Thoracic aorta (tissue), 2 donors: ENCODE measurements around the gene PHETA1. TPM values are rescaled to one million over a fixed set of nuclear protein-coding genes. Genes with fewer than 3 reads are reported as not detected.

Experiments
- ATAC-seq: fragments of 150-250 bp; one replicate; pipeline ENCODE4 v1.8.0; 2017; ENCODE audit warnings: low read depth; ENCODE audit not compliant: insufficient number of reproducible peaks, low FRiP score
- DNase-seq: peaks from one replicate; pipeline ENCODE4 v3.0.0-alpha.2; 2020; ENCODE audit warnings: low spot score
- H3K27ac ChIP-seq, 2 donors: fragments of 200-600 bp; sonication (generic); 1 replicate in 1 of 2; 2 replicates in 1 of 2; pipeline ENCODE4 v1.5.1; 2016; ENCODE audit warnings: mild to moderate bottlenecking in 2 of 2, moderate library complexity in 2 of 2
- H3K27me3 ChIP-seq: fragments of 200-600 bp; sonication (generic); replicated peaks from 2 replicates; pipeline ENCODE4 v1.6.0; 2016; ENCODE audit warnings: mild to moderate bottlenecking; ENCODE audit not compliant: insufficient read depth
- H3K36me3 ChIP-seq: fragments of 200-600 bp; sonication (generic); one replicate; pipeline ENCODE4 v1.5.1; 2016
- H3K4me1 ChIP-seq, 2 donors: fragments of 200-600 bp; sonication (generic); 1 replicate in 1 of 2; 2 replicates in 1 of 2; pipeline versions ENCODE4 v1.5.1 to v1.6.0; 2016; ENCODE audit warnings: low read depth in 2 of 2, mild to moderate bottlenecking in 1 of 2; ENCODE audit not compliant: control insufficient read depth in 1 of 2
- H3K4me3 ChIP-seq: fragments of 200-600 bp; sonication (generic); 2 replicates; pipeline ENCODE4 v1.5.1; 2016; ENCODE audit warnings: mild to moderate bottlenecking
- H3K9me3 ChIP-seq: fragments of 200-600 bp; sonication (generic); 2 replicates; pipeline ENCODE4 v1.5.1; 2016
- total RNA-seq, 2 donors: library from RNA; depleted of rRNA; stranded (reverse); fragments of >200 nt; gene quantifications; one replicate each; pipeline versions ENCODE4 v1.1.0 to v1.2.3, GENCODE V29; 2016
- TF ChIP-seq, protein P1 (sequence below): fragments of 200-600 bp; sonication (generic); IDR thresholded peaks from one replicate; pipeline ENCODE4 v1.5.1; 2019; ENCODE audit warnings: antibody characterized with exemption

Gene PHETA1
- total RNA-seq, 2 donors from 2014 or later = 12.6 to 14.7 TPM

DNA sequence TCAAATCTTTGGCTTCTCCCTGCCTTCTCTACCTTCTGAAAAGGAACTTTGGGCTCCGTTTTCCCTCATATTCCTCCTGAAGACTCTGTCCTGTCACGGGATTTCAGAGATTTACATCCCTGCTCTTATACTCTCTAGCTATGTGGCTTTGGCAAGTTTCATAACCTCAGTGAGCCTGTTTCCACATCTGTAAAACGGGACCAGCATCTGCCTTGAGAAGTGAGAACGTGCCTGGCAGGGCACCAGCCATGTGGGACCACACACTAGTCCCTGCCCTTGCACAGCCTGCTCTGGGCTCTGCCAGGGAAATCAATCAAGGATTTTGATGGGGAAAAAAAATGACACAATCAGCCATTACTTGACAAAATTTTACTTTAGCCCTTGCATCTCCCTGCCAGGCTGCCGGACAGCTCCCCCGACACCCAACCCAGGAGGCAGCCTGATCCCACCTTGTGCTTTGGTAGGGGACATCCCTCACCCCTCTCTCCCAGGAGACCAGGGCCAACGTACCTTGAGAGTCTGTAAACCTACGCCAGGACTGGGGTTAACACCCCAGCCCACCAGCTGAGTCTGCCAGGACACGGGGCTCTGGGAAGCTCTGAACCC lies 8.5 kb downstream of the PHETA1 start:
- Histone ChIP-seq H3K4me1 (peaks cover 0 to 16% of the 10 kb centered on the region in 2 donors), H3K4me3 (no peak overlapping the region), H3K36me3 (peaks cover 12% of the 10 kb centered on the region), H3K27ac (no peak overlapping the region), H3K27me3 (no peaks in the 10 kb centered on the region), H3K9me3 (no peaks in the 10 kb centered on the region)
- ATAC-seq = no peak
- no peak for DNase-seq
- TF ChIP-seq, protein P1, sequence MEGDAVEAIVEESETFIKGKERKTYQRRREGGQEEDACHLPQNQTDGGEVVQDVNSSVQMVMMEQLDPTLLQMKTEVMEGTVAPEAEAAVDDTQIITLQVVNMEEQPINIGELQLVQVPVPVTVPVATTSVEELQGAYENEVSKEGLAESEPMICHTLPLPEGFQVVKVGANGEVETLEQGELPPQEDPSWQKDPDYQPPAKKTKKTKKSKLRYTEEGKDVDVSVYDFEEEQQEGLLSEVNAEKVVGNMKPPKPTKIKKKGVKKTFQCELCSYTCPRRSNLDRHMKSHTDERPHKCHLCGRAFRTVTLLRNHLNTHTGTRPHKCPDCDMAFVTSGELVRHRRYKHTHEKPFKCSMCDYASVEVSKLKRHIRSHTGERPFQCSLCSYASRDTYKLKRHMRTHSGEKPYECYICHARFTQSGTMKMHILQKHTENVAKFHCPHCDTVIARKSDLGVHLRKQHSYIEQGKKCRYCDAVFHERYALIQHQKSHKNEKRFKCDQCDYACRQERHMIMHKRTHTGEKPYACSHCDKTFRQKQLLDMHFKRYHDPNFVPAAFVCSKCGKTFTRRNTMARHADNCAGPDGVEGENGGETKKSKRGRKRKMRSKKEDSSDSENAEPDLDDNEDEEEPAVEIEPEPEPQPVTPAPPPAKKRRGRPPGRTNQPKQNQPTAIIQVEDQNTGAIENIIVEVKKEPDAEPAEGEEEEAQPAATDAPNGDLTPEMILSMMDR = no peak

DNA sequence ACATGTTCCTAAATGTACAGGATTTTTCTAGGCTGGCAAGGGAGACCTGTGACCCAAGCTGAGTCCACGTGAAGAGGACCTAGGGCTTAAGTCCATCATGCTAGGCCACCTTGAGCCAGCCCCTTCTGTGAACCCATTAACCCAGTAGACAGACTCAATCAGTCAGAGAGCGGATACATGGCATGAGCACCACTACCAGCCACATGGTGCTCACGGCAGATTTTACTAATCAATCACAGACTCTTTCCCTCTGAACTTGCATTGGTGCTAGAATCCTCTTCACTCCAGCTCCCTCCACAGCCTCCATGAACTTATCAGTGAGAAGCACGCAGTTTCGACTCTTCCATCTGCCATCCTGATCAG lies 9.0 kb downstream of the PHETA1 start:
- Histone ChIP-seq H3K27me3 (no peaks in the 10 kb centered on the region), H3K36me3 (peaks cover 12% of the 10 kb centered on the region), H3K9me3 (no peaks in the 10 kb centered on the region), H3K4me3 (no peak overlapping the region), H3K4me1 (peaks cover 0 to 12% of the 10 kb centered on the region in 2 donors), H3K27ac (no peak overlapping the region)
- TF ChIP-seq, protein P1 = no peak
- DNase-seq (no peak), ATAC-seq (no peak)

DNA sequence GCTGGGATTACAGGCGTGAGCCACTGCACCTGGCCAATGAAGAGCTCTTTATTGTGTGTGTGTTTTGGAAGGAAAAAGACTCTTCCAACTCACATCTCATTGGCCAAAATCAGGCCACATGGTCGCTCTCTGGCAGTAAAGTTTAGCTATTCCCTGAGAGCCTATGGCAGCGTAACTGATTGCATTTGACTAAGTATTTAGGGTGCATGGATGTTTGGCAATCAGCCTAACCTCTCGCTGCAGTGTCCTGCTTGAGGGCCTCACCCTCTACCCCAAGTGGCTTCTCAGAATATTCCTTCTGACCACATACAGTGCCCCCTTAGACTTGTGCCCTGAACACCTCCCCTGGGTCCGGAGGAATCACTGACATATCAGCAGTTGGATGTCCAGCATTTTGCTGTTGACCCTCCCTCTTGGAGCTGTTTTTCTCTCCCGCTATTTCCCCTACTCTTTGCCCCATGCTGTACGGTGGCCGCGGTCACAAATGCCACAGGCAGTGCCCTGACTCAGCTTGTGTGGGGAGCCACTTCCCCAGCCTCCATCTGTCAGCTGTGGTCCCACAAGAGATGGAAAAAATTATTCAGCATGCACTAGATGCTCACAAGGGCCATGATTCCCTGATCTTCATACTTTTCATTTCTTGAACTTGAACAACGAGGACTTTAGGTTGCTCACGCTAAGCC lies 9.5 kb downstream of the PHETA1 start:
- ATAC-seq (no peak), DNase-seq (no peak)
- H3K27me3 ChIP-seq = no peaks in the 10 kb centered on the region
- TF ChIP-seq, protein P1 = no peak
- H3K9me3 ChIP-seq = no peaks in the 10 kb centered on the region
- no peak overlapping the region for H3K4me3 ChIP-seq
- H3K27ac ChIP-seq = no peak overlapping the region
- peaks cover 12% of the 10 kb centered on the region for H3K36me3 ChIP-seq
- H3K4me1 ChIP-seq = peaks cover 0 to 6% of the 10 kb centered on the region in 2 donors

DNA sequence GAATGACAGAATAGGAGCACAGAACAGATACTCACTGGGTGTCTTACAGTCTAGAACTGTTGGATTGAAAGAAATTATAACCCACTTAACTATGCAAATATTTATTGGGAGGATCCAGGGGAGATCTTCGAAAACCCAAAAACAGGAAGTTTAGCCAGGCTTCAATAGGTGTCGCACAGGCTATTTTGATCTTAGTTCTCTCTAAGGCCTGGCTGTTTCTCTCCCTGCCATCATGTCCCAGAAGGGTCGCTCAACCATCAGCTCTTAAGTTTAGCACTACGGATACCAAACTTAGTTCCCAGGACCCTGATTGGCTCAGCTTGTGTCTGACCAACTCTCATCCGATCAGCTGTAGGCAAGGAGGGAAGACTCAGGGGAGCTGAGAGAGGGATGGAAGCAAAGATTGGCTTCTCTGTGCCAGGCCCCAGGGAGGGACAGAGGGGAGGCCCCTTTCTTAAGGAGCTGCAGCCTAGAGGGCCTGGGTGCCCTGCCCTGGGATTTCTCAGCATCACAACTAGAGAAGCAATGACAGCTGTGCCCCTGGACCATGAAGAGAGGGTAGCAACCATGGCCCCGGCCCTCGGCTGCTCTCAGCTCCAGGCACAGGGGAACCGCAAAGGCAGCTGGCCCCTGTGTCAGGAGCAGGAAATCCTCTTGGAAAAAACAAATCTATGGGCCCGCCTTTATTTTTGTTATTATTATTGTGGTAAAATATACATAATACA lies 13.5 kb downstream of the PHETA1 start:
- Histone ChIP-seq H3K36me3 (no peaks in the 10 kb centered on the region), H3K27ac (no peak overlapping the region), H3K4me1 (no peaks in the 10 kb centered on the region), H3K4me3 (no peak overlapping the region), H3K27me3 (no peaks in the 10 kb centered on the region), H3K9me3 (no peaks in the 10 kb centered on the region)
- ATAC-seq = no peak
- TF ChIP-seq, protein P1 = no peak
- DNase-seq = no peak

DNA sequence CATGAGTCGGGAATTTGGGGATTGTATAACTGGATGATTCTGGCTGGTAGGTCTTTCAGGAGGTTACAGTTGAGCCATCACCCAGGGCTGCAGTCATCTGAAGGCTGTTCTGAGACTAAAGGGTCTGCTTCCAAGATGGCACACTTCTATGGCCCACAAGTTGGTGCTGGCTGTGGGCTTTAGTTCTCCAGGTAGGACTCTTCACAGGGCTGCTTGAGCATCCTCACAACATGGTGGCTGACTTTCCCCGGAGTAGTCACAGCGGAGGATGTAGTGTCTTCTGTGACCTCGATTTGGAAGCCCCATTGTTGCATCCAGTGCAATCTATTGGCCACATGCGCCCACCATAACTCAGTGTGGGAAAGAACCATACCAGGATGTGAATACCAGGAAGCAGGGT lies 14.4 kb downstream of the PHETA1 start:
- Histone ChIP-seq H3K9me3 (no peaks in the 10 kb centered on the region), H3K36me3 (no peaks in the 10 kb centered on the region), H3K4me1 (no peaks in the 10 kb centered on the region), H3K27ac (no peak overlapping the region), H3K27me3 (no peaks in the 10 kb centered on the region), H3K4me3 (no peak overlapping the region)
- DNase-seq = no peak
- no peak for ATAC-seq
- TF ChIP-seq, protein P1 = no peak
